Right lobe of liver (tissue), 4 donors: ENCODE measurements around the gene ITGB3.

Experiments
- POLR2A ChIP-seq: fragments of 450-650 bp; IDR thresholded peaks from one replicate; pipeline ENCODE4 v1.6.1; 2017; ENCODE audit warnings: antibody characterized with exemption, mild to moderate bottlenecking
- TF ChIP-seq, protein P1 (sequence below), 4 donors: fragments of 200-600 bp in 3 of 4; fragments of 450-650 bp in 1 of 4; IDR thresholded peaks; one replicate each; pipeline versions ENCODE4 v1.5.1 to v1.8.0; 2016 to 2022; ENCODE audit warnings: antibody characterized with exemption in 4 of 4, mild to moderate bottlenecking in 2 of 4
- donor health status: DM: no; HTN: no; CAD: no.
- donor health status: DM: no; HTN: no; CAD: no.
- donor health status: DM: no; HTN: yes; CAD: no.

DNA sequence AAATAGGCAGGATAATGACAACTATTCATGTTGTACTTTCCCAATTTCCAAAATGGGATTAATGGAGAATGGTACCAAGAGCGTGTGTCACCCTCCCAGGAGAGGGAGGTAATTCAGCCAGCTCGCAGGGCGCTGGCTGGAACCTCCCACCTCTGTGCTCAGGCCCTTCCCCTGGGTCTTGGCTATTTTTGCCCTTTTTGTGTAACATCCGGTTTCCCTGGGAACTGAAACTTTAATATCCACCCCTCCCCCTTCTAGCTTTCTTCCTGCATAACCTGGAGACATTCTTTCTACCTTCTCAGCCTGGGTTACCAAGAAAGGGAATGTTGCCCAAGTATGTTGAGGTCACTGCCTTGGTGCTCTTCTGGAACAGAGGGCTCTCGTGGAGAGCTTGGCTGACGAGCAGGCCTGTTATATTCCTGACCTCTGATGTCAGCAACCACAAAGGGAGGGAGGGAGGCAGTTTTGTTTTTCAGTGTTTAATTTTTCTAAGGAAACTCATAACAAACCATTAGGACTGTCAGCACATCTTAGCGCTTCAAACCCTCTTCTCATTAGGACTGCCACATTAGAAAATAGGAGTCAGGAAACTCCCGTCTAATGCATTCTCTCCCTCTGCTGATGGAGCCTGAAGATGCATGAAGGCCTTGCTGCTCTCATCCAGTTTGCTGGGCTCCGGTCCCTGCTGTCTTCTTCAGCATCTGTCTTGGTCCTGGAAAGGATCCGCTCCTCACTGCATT is 25.6 kb downstream of the ITGB3 start:
- TF ChIP-seq, protein P1, sequence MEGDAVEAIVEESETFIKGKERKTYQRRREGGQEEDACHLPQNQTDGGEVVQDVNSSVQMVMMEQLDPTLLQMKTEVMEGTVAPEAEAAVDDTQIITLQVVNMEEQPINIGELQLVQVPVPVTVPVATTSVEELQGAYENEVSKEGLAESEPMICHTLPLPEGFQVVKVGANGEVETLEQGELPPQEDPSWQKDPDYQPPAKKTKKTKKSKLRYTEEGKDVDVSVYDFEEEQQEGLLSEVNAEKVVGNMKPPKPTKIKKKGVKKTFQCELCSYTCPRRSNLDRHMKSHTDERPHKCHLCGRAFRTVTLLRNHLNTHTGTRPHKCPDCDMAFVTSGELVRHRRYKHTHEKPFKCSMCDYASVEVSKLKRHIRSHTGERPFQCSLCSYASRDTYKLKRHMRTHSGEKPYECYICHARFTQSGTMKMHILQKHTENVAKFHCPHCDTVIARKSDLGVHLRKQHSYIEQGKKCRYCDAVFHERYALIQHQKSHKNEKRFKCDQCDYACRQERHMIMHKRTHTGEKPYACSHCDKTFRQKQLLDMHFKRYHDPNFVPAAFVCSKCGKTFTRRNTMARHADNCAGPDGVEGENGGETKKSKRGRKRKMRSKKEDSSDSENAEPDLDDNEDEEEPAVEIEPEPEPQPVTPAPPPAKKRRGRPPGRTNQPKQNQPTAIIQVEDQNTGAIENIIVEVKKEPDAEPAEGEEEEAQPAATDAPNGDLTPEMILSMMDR (IDR thresholded peaks at IDR 0.05) = no peak
- no peak for TF ChIP-seq POLR2A
